Measurements from ENCODE around the gene SPRR3. TPM values are rescaled to one million over a fixed set of nuclear protein-coding genes. Genes with fewer than 3 reads are reported as not detected.

The SPRR3 gene
- total RNA-seq, 2 experiments from 2014 or later, result not detected

GRCh38 chr1:153030895-153031294 is 29.3 kb downstream of the SPRR3 start, which contains the start of gene SPRR1B:
Gene SPRR1B, plus strand, starts transcription at chr1:153031203. Its CDS starts 1,143 bp downstream, at chr1:153032346.
- intact Hi-C loops (cut with micrococcal nuclease), result no loop called here

GRCh38 chr1:153032073-153032472 is 30.5 kb downstream of the SPRR3 start:
- Mint-ChIP-seq H3K27ac (no peak overlapping the region), H3K27me3 (peaks cover 10% of the 10 kb centered on the region), H3K9me3 (no peaks in the 10 kb centered on the region), H3K4me3 (no peak overlapping the region), H3K4me1 (ENCODE audit: low read depth) (no peaks in the 10 kb centered on the region), H3K36me3 (no peaks in the 10 kb centered on the region)
- POLR2A ChIA-PET, result no interaction called here
- DNase-seq, result no peak
- CTCF ChIA-PET, result no interaction called here
- intact Hi-C loops (cut with micrococcal nuclease), result no loop called here

More at GRCh38 chr1:153030895-153031294, 29.3 kb downstream of the SPRR3 start, which contains the start of gene SPRR1B:
- H3K27me3 Mint-ChIP-seq, result peaks cover 14% of the 10 kb centered on the region
- no peaks in the 10 kb centered on the region for H3K36me3 Mint-ChIP-seq
- no peaks in the 10 kb centered on the region for H3K4me1 Mint-ChIP-seq (ENCODE audit: low read depth)
- H3K27ac Mint-ChIP-seq, result no peak within 1 kb of the TSS
- no peaks in the 10 kb centered on the region for H3K9me3 Mint-ChIP-seq
- POLR2A ChIA-PET, result no interaction called here
- CTCF ChIA-PET, result no interaction called here
- no peak for DNase-seq
- no peak within 1 kb of the TSS for H3K4me3 Mint-ChIP-seq

- ChIA-PET POLR2A (no interaction called here), CTCF (no interaction called here)
- Mint-ChIP-seq H3K36me3 (no peaks in the 10 kb centered on the region), H3K27ac (no peak overlapping the region), H3K4me3 (no peak overlapping the region), H3K9me3 (no peaks in the 10 kb centered on the region), H3K4me1 (ENCODE audit: low read depth) (no peaks in the 10 kb centered on the region), H3K27me3 (peaks cover 12% of the 10 kb centered on the region)
- peak; percentile 12 for DNase-seq
- intact Hi-C loops (cut with micrococcal nuclease), result no loop called here
Observed at GRCh38 chr1:153032677-153033308, 31.2 kb downstream of the SPRR3 start.

- no peaks in the 10 kb centered on the region for H3K9me3 Mint-ChIP-seq
- ChIA-PET POLR2A (no interaction called here), CTCF (no interaction called here)
- no peak overlapping the region for H3K4me3 Mint-ChIP-seq
- H3K4me1 Mint-ChIP-seq (ENCODE audit: low read depth), result no peaks in the 10 kb centered on the region
- no peak overlapping the region for H3K27ac Mint-ChIP-seq
- peaks cover 21% of the 10 kb centered on the region for H3K27me3 Mint-ChIP-seq
- H3K36me3 Mint-ChIP-seq, result no peaks in the 10 kb centered on the region
- no peak for DNase-seq
- intact Hi-C loops (cut with micrococcal nuclease), result no loop called here
Observed at GRCh38 chr1:153035211-153035610, 33.7 kb downstream of the SPRR3 start.

GRCh38 chr1:153040950-153041631 is 39.5 kb downstream of the SPRR3 start, which contains the start of gene SPRR2D:
Gene SPRR2D, minus strand, starts transcription at chr1:153041120. Its CDS starts 774 bp downstream, at chr1:153040346.
- intact Hi-C loops (cut with micrococcal nuclease), result no loop called here
- no peaks in the 10 kb centered on the region for H3K9me3 Mint-ChIP-seq
- no peak within 1 kb of the TSS for H3K4me3 Mint-ChIP-seq
- ChIA-PET CTCF (no interaction called here), POLR2A (no interaction called here)
- no peaks in the 10 kb centered on the region for H3K36me3 Mint-ChIP-seq
- DNase-seq, result no peak
- H3K27ac Mint-ChIP-seq, result no peak within 1 kb of the TSS
- no peaks in the 10 kb centered on the region for H3K4me1 Mint-ChIP-seq (ENCODE audit: low read depth)
- H3K27me3 Mint-ChIP-seq, result peaks cover 39% of the 10 kb centered on the region

GRCh38 chr1:153049211-153049610 is 47.7 kb downstream of the SPRR3 start:
- peaks cover 13% of the 10 kb centered on the region for H3K27me3 Mint-ChIP-seq
- no peak for DNase-seq

More at GRCh38 chr1:153049211-153049610, 47.7 kb downstream of the SPRR3 start:
- Mint-ChIP-seq H3K4me1 (ENCODE audit: low read depth) (no peaks in the 10 kb centered on the region), H3K9me3 (no peaks in the 10 kb centered on the region), H3K36me3 (no peaks in the 10 kb centered on the region), H3K4me3 (no peak overlapping the region), H3K27ac (no peak overlapping the region)
- intact Hi-C loops (cut with micrococcal nuclease), result no loop called here
- CTCF ChIA-PET, result no interaction called here
- POLR2A ChIA-PET, result no interaction called here

Other genes starting within 250 kb of the SPRR3 start
- gene KPRP, start 243.7 kb upstream of the SPRR3 start, total RNA-seq, result not detected
- not detected for gene LCE1F, start 226.6 kb upstream of the SPRR3 start, total RNA-seq
- not detected for gene LCE1E, start 215.5 kb upstream of the SPRR3 start, total RNA-seq
- not detected for gene LCE1D, start 205.0 kb upstream of the SPRR3 start, total RNA-seq
- gene LCE1C, start 195.1 kb upstream of the SPRR3 start, total RNA-seq, result not detected
- gene LCE1B, start 189.8 kb upstream of the SPRR3 start, total RNA-seq, result not detected
- not detected for gene LCE1A, start 174.3 kb upstream of the SPRR3 start, total RNA-seq
- not detected for gene LCE6A, start 158.9 kb upstream of the SPRR3 start, total RNA-seq
- not detected for gene LCE7A, start 141.8 kb upstream of the SPRR3 start, total RNA-seq
- not detected for gene SMCP, start 123.4 kb upstream of the SPRR3 start, total RNA-seq
- not detected for gene IVL, start 93.2 kb upstream of the SPRR3 start, total RNA-seq
- not detected for gene SPRR5, start 54.5 kb upstream of the SPRR3 start, total RNA-seq
- not detected for gene SPRR4, start 31.1 kb upstream of the SPRR3 start, total RNA-seq
- gene SPRR1A, start 17.7 kb upstream of the SPRR3 start, total RNA-seq, result not detected
- gene SPRR1B, start 29.5 kb downstream of the SPRR3 start, total RNA-seq, result not detected
- gene SPRR2D, start 39.4 kb downstream of the SPRR3 start, total RNA-seq, result not detected
- not detected for gene SPRR2A, start 55.8 kb downstream of the SPRR3 start, total RNA-seq
- not detected for gene SPRR2B, start 69.9 kb downstream of the SPRR3 start, total RNA-seq
- gene SPRR2E, start 92.8 kb downstream of the SPRR3 start, total RNA-seq, result not detected
- gene SPRR2F, start 111.8 kb downstream of the SPRR3 start, total RNA-seq, result not detected
- gene SPRR2G, start 149.1 kb downstream of the SPRR3 start, total RNA-seq, result not detected
- not detected for gene LELP1, start 201.7 kb downstream of the SPRR3 start, total RNA-seq
- gene PRR9, start 215.8 kb downstream of the SPRR3 start, total RNA-seq, result not detected